GM12872 (cell line): ENCODE results near the gene TM4SF18.

ENCODE experiments used
- CTCF ChIP-seq: IDR thresholded peaks from 3 replicates; pipeline ENCODE4 v1.5.1; 2011; ENCODE audit warnings: low read depth, mild to moderate bottlenecking, low read length, moderate library complexity; ENCODE audit not compliant: insufficient read depth

Gene TM4SF18

GRCh38 chr3:149376718-149377407 lies 43.4 kb upstream of the TM4SF18 start:
- no peak for TF ChIP-seq CTCF

GRCh38 chr3:149375501-149376196 lies 42.2 kb upstream of the TM4SF18 start:
- no peak for TF ChIP-seq CTCF

- no peak for TF ChIP-seq CTCF
Observed at GRCh38 chr3:149374793-149375500, 41.5 kb upstream of the TM4SF18 start.

- TF ChIP-seq CTCF: no peak
Observed at GRCh38 chr3:149374391-149374790, 41.0 kb upstream of the TM4SF18 start.

- TF ChIP-seq CTCF: no peak
Observed at GRCh38 chr3:149373235-149374125, 40.0 kb upstream of the TM4SF18 start.

- no peak for TF ChIP-seq CTCF
Observed at GRCh38 chr3:149371723-149372114, 38.3 kb upstream of the TM4SF18 start.
